Naive thymus-derived CD4-positive, alpha-beta T cell (primary cell): Measurements from ENCODE around the gene MEG3. TPM values are rescaled to one million over a fixed set of nuclear protein-coding genes. Genes with fewer than 3 reads are reported as not detected.

Experiments
- ATAC-seq: fragments of 150-1000 bp; cut with Tn5 transposase; 2 replicates; pipeline ENCODE4 v1.10.0; 2021; ENCODE audit warnings: mild to moderate bottlenecking, moderate library complexity
- CTCF ChIA-PET: fragments of 350-600 bp; sonication (Branson Sonifier 250); formaldehyde crosslinking; loops from one replicate; lab custom pipeline; 2021; ENCODE audit warnings: antibody characterized with exemption; lab: Charles Lee
- POLR2A ChIA-PET: fragments of 350-600 bp; sonication (Branson Sonifier 250); formaldehyde crosslinking; loops from one replicate; lab custom pipeline; 2021; ENCODE audit warnings: antibody characterized with exemption, inconsistent platforms; lab: Charles Lee
- DNase-seq, 9 donors: peaks; one replicate each; pipeline versions ENCODE4 v3.0.0 to v3.0.0-alpha.2; 2020 to 2022; ENCODE audit warnings: mixed read lengths in 1 of 9
- H3K27ac ChIP-seq: one replicate; pipeline ENCODE4 v1.7.0; 2013; ENCODE audit warnings: mild to moderate bottlenecking, low read depth, low read length, moderate library complexity
- H3K27me3 ChIP-seq, 2 donors: one replicate each; pipeline ENCODE4 v1.7.0; 2013; ENCODE audit warnings: low read length in 2 of 2, mild to moderate bottlenecking in 2 of 2, moderate library complexity in 2 of 2; ENCODE audit not compliant: control insufficient read depth in 2 of 2, insufficient read depth in 2 of 2
- H3K36me3 ChIP-seq, 3 experiments: 1 replicate in 2 of 3; 2 replicates in 1 of 3; pipeline ENCODE4 v1.7.0; 2013; ENCODE audit warnings: low read length in 3 of 3, mild to moderate bottlenecking in 3 of 3, moderate library complexity in 1 of 3; ENCODE audit not compliant: insufficient read depth in 3 of 3, control insufficient read depth in 2 of 3
- H3K4me1 ChIP-seq, 2 donors: one replicate each; pipeline ENCODE4 v1.7.0; 2013; ENCODE audit warnings: low read length in 2 of 2, mild to moderate bottlenecking in 2 of 2, moderate library complexity in 1 of 2; ENCODE audit not compliant: control insufficient read depth in 2 of 2, insufficient read depth in 2 of 2
- H3K4me3 ChIP-seq: 2 replicates; pipeline ENCODE4 v1.7.0; 2013; ENCODE audit warnings: mild to moderate bottlenecking, low read length
- H3K9me3 ChIP-seq, 3 experiments: 1 replicate in 2 of 3; 2 replicates in 1 of 3; pipeline ENCODE4 v1.7.0; 2013; ENCODE audit warnings: low read length in 3 of 3; ENCODE audit not compliant: control insufficient read depth in 2 of 3
- H3K27ac Mint-ChIP-seq, 9 donors: one replicate each; pipeline ENCODE4 v1.8.0; 2020 to 2022; ENCODE audit warnings: mixed read lengths in 9 of 9, mild to moderate bottlenecking in 8 of 9, moderate library complexity in 5 of 9, inconsistent platforms in 2 of 9
- H3K27me3 Mint-ChIP-seq, 5 donors: one replicate each; pipeline ENCODE4 v1.8.0; 2021 to 2022; ENCODE audit warnings: mixed read lengths in 5 of 5, mild to moderate bottlenecking in 1 of 5
- H3K36me3 Mint-ChIP-seq, 5 donors: one replicate each; pipeline ENCODE4 v1.8.0; 2020 to 2022; ENCODE audit warnings: mixed read lengths in 5 of 5, mild to moderate bottlenecking in 3 of 5, inconsistent platforms in 1 of 5
- H3K4me1 Mint-ChIP-seq, 7 donors: one replicate each; pipeline ENCODE4 v1.8.0; 2020 to 2022; ENCODE audit warnings: mixed read lengths in 7 of 7, mild to moderate bottlenecking in 3 of 7, inconsistent platforms in 1 of 7
- H3K4me3 Mint-ChIP-seq, 10 donors: one replicate each; pipeline ENCODE4 v1.8.0; 2020 to 2022; ENCODE audit warnings: mild to moderate bottlenecking in 10 of 10, mixed read lengths in 10 of 10, moderate library complexity in 6 of 10, inconsistent platforms in 2 of 10
- H3K9me3 Mint-ChIP-seq, 11 donors: one replicate each; pipeline ENCODE4 v1.8.0; 2020 to 2022; ENCODE audit warnings: mixed read lengths in 11 of 11, mild to moderate bottlenecking in 4 of 11, inconsistent platforms in 1 of 11, moderate library complexity in 1 of 11
- intact Hi-C, 2 donors: fragments of 100-400 bp; cut with micrococcal nuclease; formaldehyde crosslinking; loops; one replicate each; pipeline ENCODE4 v1.15.1; 2023
- polyA plus RNA-seq, 2 donors: library from polyadenylated mRNA; unstranded; fragments of 300-500 nt; fragmentation: Illumina TruSeq; gene quantifications; one replicate each; pipeline ENCODE4 v1.2.3, GENCODE V29; 2021
- total RNA-seq, 6 experiments: library from RNA in 5 of 6; stranded (reverse) in 5 of 6; gene quantifications; 1 replicate in 5 of 6; 2 replicates in 1 of 6; pipeline ENCODE4 v1.2.3 and lab custom pipeline; 2021 to 2026

MEG3 gene
- total and polyA plus RNA-seq, 7 experiments from 2014 or later = 0.80 to 2.4 TPM; not detected in 5

DNA sequence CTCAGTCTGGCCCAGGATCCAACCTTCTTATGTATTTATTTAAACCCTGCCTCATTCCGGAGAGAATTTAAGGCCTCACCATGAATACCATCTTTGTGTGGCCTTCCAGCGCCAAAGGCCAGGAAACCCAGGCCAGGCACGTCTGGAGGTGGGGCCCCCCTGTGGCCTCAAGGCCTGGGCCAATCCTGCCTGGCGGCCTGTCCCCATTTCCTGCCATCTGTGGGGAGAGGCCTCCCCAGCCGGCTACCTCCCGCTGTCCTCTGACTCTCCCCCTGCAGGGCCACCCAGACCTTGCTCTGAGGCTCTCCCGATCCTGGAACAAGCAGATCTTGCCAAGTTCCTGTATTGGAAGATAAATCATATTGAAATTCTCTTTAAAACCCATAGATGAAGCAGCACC, 37.4 kb upstream of the MEG3 start:
- Histone ChIP-seq H3K4me1 (no peaks in the 10 kb centered on the region), H3K9me3 (no peaks in the 10 kb centered on the region), H3K27me3 (no peaks in the 10 kb centered on the region), H3K4me3 (no peak overlapping the region), H3K36me3 (no peaks in the 10 kb centered on the region), H3K27ac (no peak overlapping the region)
- Mint-ChIP-seq H3K36me3 (no peaks in the 10 kb centered on the region), H3K9me3 (peaks cover 0 to 2% (median 0%) of the 10 kb centered on the region in 11 donors), H3K4me3 (no peak overlapping the region), H3K27ac (no peak overlapping the region), H3K4me1 (peaks cover 0 to 2% (median 0%) of the 10 kb centered on the region in 7 donors), H3K27me3 (peaks cover 0 to 36% (median 18%) of the 10 kb centered on the region in 5 donors)
- no peak for ATAC-seq
- ChIA-PET CTCF (no interaction called here), POLR2A (no interaction called here)
- intact Hi-C loops = no loop called here
- no peak for DNase-seq

DNA sequence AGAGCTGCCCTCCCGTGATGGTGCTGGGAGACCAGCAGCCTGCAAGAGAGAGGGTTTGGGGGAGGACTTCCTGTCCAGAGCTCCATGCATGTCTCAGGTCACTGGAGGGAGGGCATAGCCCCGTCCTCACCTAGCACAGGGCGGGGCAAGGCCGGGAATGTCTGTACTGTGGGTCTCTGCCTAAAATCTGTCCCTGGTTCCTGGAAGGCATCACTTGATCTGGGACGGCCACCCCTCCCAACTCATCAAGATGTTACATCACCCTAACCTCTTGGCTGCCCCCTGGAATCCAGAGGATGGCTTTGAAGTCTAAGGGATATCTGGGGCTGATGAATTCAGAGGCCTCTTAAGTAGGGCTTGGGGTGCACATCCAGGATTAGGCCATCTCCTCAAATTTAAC, 37.0 kb upstream of the MEG3 start:
- no peak overlapping the region for H3K4me3 Mint-ChIP-seq
- peaks cover 0 to 2% (median 0%) of the 10 kb centered on the region in 7 donors for H3K4me1 Mint-ChIP-seq
- intact Hi-C loops = no loop called here
- H3K27me3 Mint-ChIP-seq = peaks cover 0 to 37% (median 18%) of the 10 kb centered on the region in 5 donors
- CTCF ChIA-PET = no interaction called here
- POLR2A ChIA-PET = no interaction called here
- H3K36me3 Mint-ChIP-seq = no peaks in the 10 kb centered on the region
- H3K9me3 ChIP-seq = no peaks in the 10 kb centered on the region
- H3K4me3 ChIP-seq = no peak overlapping the region
- H3K4me1 ChIP-seq = no peaks in the 10 kb centered on the region
- ATAC-seq = no peak
- no peaks in the 10 kb centered on the region for H3K36me3 ChIP-seq
- no peaks in the 10 kb centered on the region for H3K27me3 ChIP-seq
- no peak overlapping the region for H3K27ac ChIP-seq
- DNase-seq = no peak
- H3K9me3 Mint-ChIP-seq = peaks cover 0 to 2% (median 0%) of the 10 kb centered on the region in 11 donors
- no peak overlapping the region for H3K27ac Mint-ChIP-seq

DNA sequence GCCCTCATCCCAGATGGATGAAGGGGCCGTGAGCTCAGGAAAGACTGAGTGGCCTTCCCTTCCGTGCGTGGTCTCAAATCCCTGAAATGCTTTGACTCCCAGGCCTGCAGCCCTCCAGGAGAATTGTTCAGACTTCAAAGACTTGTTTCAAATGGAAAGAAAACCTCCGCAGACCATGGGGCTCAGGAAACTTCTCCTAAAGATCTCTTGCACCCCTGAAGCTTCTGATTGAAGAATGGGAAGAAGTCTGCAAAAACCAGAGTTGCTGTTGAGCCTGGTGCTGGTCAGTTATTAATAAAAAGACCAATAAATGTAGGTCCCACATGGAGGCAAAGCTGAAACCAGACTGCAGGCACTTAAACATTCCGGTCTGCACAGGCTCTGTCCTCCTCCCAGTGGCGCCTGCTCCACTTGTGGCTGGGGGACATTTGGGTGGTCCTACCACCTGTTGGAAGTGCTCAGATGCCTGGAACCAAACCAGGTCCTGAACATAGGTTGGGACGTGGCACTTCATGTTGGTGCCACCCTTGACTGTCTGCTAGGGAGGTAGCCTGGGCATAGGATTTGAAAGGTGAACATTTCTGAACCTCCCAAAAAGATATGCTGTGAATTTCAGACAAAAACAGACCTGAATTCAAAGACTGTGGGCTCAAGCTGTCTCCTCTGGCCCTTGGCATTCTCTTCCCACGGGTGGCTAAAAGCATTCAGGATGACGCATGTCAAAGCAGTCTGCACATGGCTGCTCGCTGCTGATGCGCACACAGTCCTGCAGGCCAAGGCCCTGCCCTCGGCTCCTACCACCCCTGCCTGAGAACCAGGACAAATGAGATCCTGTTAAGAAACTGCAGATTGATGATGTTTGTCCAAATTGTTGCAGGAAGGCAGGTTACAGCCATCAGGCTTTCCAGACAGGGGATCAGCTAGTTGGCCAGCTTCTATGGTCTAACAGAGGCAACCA, 36.2 kb upstream of the MEG3 start:
- H3K36me3 Mint-ChIP-seq = no peaks in the 10 kb centered on the region
- DNase-seq (no peak), ATAC-seq (no peak)
- H3K27ac Mint-ChIP-seq = no peak overlapping the region
- H3K4me1 ChIP-seq = no peaks in the 10 kb centered on the region
- no peak overlapping the region for H3K27ac ChIP-seq
- no peak overlapping the region for H3K4me3 ChIP-seq
- intact Hi-C loops = no loop called here
- no peaks in the 10 kb centered on the region for H3K27me3 ChIP-seq
- H3K4me3 Mint-ChIP-seq = no peak overlapping the region
- H3K9me3 ChIP-seq = no peaks in the 10 kb centered on the region
- H3K4me1 Mint-ChIP-seq = peaks cover 0 to 2% (median 0%) of the 10 kb centered on the region in 7 donors
- no peaks in the 10 kb centered on the region for H3K36me3 ChIP-seq
- ChIA-PET POLR2A (no interaction called here), CTCF (no interaction called here)
- H3K27me3 Mint-ChIP-seq = peaks cover 0 to 41% (median 18%) of the 10 kb centered on the region in 5 donors
- H3K9me3 Mint-ChIP-seq = peaks cover 0 to 2% (median 0%) of the 10 kb centered on the region in 11 donors

DNA sequence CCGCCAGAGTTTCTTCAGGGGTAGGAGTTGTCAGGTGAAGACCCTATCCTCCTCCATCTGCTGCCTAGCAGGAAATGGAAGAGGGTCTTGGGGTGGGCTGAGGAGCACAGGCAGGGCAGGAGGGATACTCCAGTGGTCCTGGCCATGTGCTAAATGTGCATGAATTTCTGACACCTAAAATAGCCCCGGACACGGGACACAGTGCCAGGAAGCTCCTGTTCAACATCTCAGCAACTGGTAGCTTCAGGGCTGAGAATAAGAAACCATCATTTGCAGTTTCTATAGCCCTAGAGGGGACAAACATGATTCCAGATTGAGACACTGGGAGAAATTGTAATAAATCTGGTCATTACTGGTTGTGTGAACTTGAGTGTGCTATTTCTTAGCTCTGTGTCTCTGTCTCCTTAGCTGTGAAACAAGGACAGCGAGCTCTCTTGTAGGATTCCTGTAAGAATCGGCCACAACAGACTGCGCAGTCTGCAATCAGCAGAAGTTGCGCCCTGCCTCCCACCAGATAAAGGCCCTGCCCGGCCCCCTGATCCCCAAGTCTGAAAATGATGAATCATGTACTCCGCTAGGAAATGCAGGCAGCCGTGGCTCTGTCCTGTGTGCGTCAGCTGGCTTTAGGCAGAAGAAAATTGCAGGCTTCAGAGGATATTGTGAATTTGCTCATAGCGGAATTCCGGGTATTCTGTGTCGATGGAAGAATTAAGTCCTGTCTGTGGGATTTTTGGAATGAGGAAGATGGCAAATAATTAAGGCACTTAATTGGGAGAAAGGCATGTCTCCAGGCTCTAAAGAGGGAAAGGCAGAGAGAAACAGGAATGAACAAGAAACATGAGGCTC, 35.2 kb upstream of the MEG3 start:
- POLR2A ChIA-PET = no interaction called here
- Mint-ChIP-seq H3K27ac (no peak overlapping the region), H3K4me1 (peaks cover 0 to 2% (median 0%) of the 10 kb centered on the region in 7 donors), H3K27me3 (peaks cover 0 to 41% (median 18%) of the 10 kb centered on the region in 5 donors), H3K4me3 (no peak overlapping the region), H3K36me3 (no peaks in the 10 kb centered on the region), H3K9me3 (peaks cover 0 to 2% (median 0%) of the 10 kb centered on the region in 11 donors)
- Histone ChIP-seq H3K27ac (no peak overlapping the region), H3K27me3 (no peaks in the 10 kb centered on the region), H3K4me3 (no peak overlapping the region), H3K9me3 (no peaks in the 10 kb centered on the region), H3K36me3 (no peaks in the 10 kb centered on the region), H3K4me1 (no peaks in the 10 kb centered on the region)
- CTCF ChIA-PET = no interaction called here
- no peak for DNase-seq
- ATAC-seq = no peak
- intact Hi-C loops = no loop called here

DNA sequence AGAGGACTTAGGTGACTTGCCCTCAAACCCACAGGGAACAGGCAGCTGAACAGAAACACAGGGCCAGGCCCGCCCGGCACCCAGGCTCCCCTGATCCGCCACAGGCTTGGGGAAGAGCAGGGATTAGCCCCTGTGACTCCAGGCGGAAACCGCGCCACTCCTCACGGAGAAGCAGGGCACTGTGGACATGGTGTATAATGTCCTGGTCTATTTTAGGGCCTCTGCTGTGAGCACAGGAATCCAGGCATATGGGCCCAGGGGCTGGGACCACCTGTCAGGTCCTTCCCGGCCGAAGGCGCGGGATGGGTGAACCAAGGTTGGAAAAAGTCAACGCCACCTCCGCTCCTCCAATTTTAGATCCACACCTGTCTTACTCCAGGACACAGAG, 34.6 kb upstream of the MEG3 start:
- ATAC-seq = no peak
- Histone ChIP-seq H3K4me1 (no peaks in the 10 kb centered on the region), H3K36me3 (no peaks in the 10 kb centered on the region), H3K4me3 (no peak overlapping the region), H3K27me3 (no peaks in the 10 kb centered on the region), H3K9me3 (no peaks in the 10 kb centered on the region), H3K27ac (no peak overlapping the region)
- intact Hi-C loops = no loop called here
- Mint-ChIP-seq H3K27ac (no peak overlapping the region), H3K9me3 (peaks cover 0 to 2% (median 0%) of the 10 kb centered on the region in 11 donors), H3K4me3 (no peak overlapping the region), H3K36me3 (no peaks in the 10 kb centered on the region), H3K27me3 (peaks cover 0 to 41% (median 18%) of the 10 kb centered on the region in 5 donors), H3K4me1 (peaks cover 0 to 2% (median 0%) of the 10 kb centered on the region in 7 donors)
- DNase-seq = no peak
- ChIA-PET POLR2A (no interaction called here), CTCF (no interaction called here)

DNA sequence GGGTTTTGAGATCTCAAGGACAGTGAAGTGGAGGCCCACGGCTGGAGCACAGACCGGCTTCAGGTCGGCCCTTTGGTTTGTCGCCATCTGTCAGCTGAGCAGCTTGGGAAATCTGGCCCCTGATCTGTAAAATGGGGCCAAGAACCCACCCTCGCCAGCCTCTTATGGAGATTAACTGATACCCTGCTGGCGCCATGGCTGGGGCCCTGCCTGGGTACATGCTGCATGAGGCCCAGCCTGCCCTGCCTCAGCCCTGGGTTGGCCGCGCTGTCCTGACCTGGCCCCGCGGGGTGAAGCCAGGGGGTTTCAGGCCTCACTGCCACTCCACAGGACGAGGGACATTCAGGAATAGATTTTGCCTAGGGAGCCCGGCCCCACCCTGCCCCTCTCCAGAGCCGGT, 33.9 kb upstream of the MEG3 start:
- H3K9me3 ChIP-seq = no peaks in the 10 kb centered on the region
- DNase-seq = no peak
- Mint-ChIP-seq H3K27me3 (peaks cover 0 to 45% (median 21%) of the 10 kb centered on the region in 5 donors), H3K27ac (no peak overlapping the region), H3K4me1 (peaks cover 0 to 2% (median 0%) of the 10 kb centered on the region in 7 donors), H3K9me3 (peaks cover 0 to 1% (median 0%) of the 10 kb centered on the region in 11 donors), H3K36me3 (no peaks in the 10 kb centered on the region), H3K4me3 (no peak overlapping the region)
- no peak overlapping the region for H3K4me3 ChIP-seq
- no peak overlapping the region for H3K27ac ChIP-seq
- CTCF ChIA-PET = no interaction called here
- no peaks in the 10 kb centered on the region for H3K4me1 ChIP-seq
- H3K36me3 ChIP-seq = no peaks in the 10 kb centered on the region
- intact Hi-C loops = no loop called here
- POLR2A ChIA-PET = no interaction called here
- no peak for ATAC-seq
- no peaks in the 10 kb centered on the region for H3K27me3 ChIP-seq
